Measurements from ENCODE around the gene INSYN2A. TPM values are rescaled to one million over a fixed set of nuclear protein-coding genes. Genes with fewer than 3 reads are reported as not detected.

The INSYN2A gene
- total and polyA plus RNA-seq, 2 of the 13 experiments (the other 11 are each of a cell fraction or from before 2014, with no cell fraction given): not detected

- in situ Hi-C loops (cut with HindIII; ENCODE audit: extremely low pct_ligation_motif_present, low pct_unique_long_range_greater_than_20kb): no loop called here
- ATAC-seq (no peak), DNase-seq (ENCODE audit: low spot score) (no peak), FAIRE-seq (no peak)
- no peaks in the 10 kb centered on the region for H3K79me2 ChIP-seq (ENCODE audit: insufficient read depth, low read length)
- TF ChIP-seq ZNF629 (CRISPR knock-in tag; conservative IDR thresholded peaks at IDR 0.05) (no peak), MED8 (CRISPR knock-in tag; IDR thresholded peaks at IDR 0.05; ENCODE audit: insufficient replicate concordance) (no peak), REST (IDR thresholded peaks at IDR 0.05; ENCODE audit: borderline replicate concordance in 1 of 2, low read depth in 1 of 2, low read length in 2 of 2) (peak; percentile 15 to 89), MIER2 (CRISPR knock-in tag; IDR thresholded peaks at IDR 0.05) (peak; percentile 72; the same call in 1 of the 2 replicates)
- BruUV-seq (replicated peaks): no TSS peak
- H3K4me3 ChIP-seq (replicated peaks in 1 of 3; ENCODE audit: insufficient read depth in 1 of 3, low read depth in 2 of 3, low read length in 3 of 3): no peak overlapping the region
- H4K20me1 ChIP-seq (ENCODE audit: insufficient read depth, low read length): no peaks in the 10 kb centered on the region
- POLR2A ChIA-PET: no interaction called here
- H3K27ac ChIP-seq (ENCODE audit: extremely low read length, insufficient read depth, low read length): no peak overlapping the region
- WGBS (ENCODE audit: low lambda C conversion rate): 97% methylated on average over 2 of the region's 2 CpGs
- H3K9me3 ChIP-seq (ENCODE audit: low read length): no peaks in the 10 kb centered on the region
- CTCF ChIA-PET (ENCODE audit: low intra/inter-chr PET ratio, low total read pairs): no interaction called here
- H3K36me3 ChIP-seq (replicated peaks in 1 of 2; ENCODE audit: control insufficient read depth in 1 of 2, insufficient read depth in 2 of 2, low read length in 2 of 2): no peaks in the 10 kb centered on the region
- H3K4me1 ChIP-seq (ENCODE audit: insufficient read depth, low read length): no peaks in the 10 kb centered on the region
- no peak overlapping the region for H3K4me2 ChIP-seq (ENCODE audit: low read depth, low read length)
- intact Hi-C loops (cut with micrococcal nuclease; ENCODE audit: unreplicated experiment): no loop called here
- H3K9ac ChIP-seq (ENCODE audit: insufficient read depth, low read depth, low read length): no peak overlapping the region
- H3K27me3 ChIP-seq (ENCODE audit: control insufficient read depth in 1 of 2, insufficient read depth in 2 of 2, low read length in 2 of 2): no peaks in the 10 kb centered on the region
- no peak overlapping the region for H2AFZ ChIP-seq (ENCODE audit: low read length)
These were observed 37.7 kb downstream of the INSYN2A start for GRCh38 chr10:127158662-127159061.

All from HepG2 (cell line).